Activated B cell treated with CpG ODN at 0.5 μM for 24 hours (primary cell): Measurements from ENCODE around the gene DAPK1. TPM values are rescaled to one million over a fixed set of nuclear protein-coding genes. Genes with fewer than 3 reads are reported as not detected.

Source experiments
- ATAC-seq: fragments of 200-7000 bp; cut with Tn5 transposase; one replicate; pipeline ENCODE4 v1.10.0; 2021; ENCODE audit warnings: low read depth, mild to moderate bottlenecking, moderate library complexity
- CTCF ChIA-PET: fragments of 350-600 bp; sonication (Branson Sonifier 250); formaldehyde crosslinking; loops from one replicate; lab custom pipeline; 2021; ENCODE audit warnings: antibody characterized with exemption; lab: Charles Lee
- POLR2A ChIA-PET: fragments of 350-600 bp; sonication (Branson Sonifier 250); formaldehyde crosslinking; loops from one replicate; lab custom pipeline; 2021; ENCODE audit warnings: antibody characterized with exemption; lab: Charles Lee
- DNase-seq: peaks from one replicate; pipeline ENCODE4 v3.0.0; 2022
- H3K27ac Mint-ChIP-seq: one replicate; pipeline ENCODE4 v1.8.0; 2020; ENCODE audit warnings: mixed read lengths
- H3K27me3 Mint-ChIP-seq: one replicate; pipeline ENCODE4 v1.8.0; 2021; ENCODE audit warnings: mixed read lengths
- H3K36me3 Mint-ChIP-seq: one replicate; pipeline ENCODE4 v1.8.0; 2021; ENCODE audit warnings: low read depth, mixed read lengths
- H3K4me1 Mint-ChIP-seq: one replicate; pipeline ENCODE4 v1.8.0; 2021; ENCODE audit warnings: mixed read lengths
- H3K4me3 Mint-ChIP-seq: one replicate; pipeline ENCODE4 v1.8.0; 2020; ENCODE audit warnings: mild to moderate bottlenecking, mixed read lengths
- H3K9me3 Mint-ChIP-seq: one replicate; pipeline ENCODE4 v1.8.0; 2020; ENCODE audit warnings: mixed read lengths
- intact Hi-C: fragments of 100-400 bp; cut with micrococcal nuclease; formaldehyde crosslinking; loops from one replicate; pipeline ENCODE4 v1.15.1; 2024
- total RNA-seq: library from RNA; stranded (reverse); gene quantifications from 2 replicates; pipeline ENCODE4 v1.2.3, GENCODE V29; 2022
- TF ChIP-seq, protein P1 (sequence below): fragments of 200-600 bp; IDR thresholded peaks from one replicate; pipeline ENCODE4 v1.8.0; 2022; ENCODE audit warnings: antibody characterized with exemption, mild to moderate bottlenecking

DAPK1 gene
- total RNA-seq, 1 donor from 2014 or later, result 1.0 TPM

DNA sequence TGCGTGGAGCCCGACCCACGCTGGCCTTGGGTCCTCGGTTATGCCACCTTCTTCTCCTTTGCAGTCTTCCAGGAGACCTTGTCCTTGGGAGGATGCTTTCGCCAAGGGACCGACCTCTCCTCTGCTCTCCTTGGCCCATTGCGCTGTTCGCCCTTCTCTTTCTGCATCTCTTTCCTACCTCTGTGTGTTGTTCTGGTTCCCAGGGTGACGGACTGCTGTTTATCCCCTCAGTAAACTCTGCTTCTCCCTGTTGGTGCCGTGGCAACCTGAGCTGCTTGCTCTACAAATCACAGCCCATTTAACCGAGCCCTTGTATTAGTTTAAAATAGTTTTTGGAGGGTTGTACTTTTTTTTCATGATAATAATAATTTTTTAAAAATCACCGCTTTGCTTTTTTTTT lies 97.9 kb downstream of the DAPK1 start:
- Mint-ChIP-seq H3K9me3 (no peaks in the 10 kb centered on the region), H3K4me3 (no peak overlapping the region), H3K27me3 (no peaks in the 10 kb centered on the region), H3K4me1 (no peaks in the 10 kb centered on the region), H3K36me3 (no peaks in the 10 kb centered on the region), H3K27ac (no peak overlapping the region)
- DNase-seq (no peak), ATAC-seq (no peak)
- TF ChIP-seq, protein P1, sequence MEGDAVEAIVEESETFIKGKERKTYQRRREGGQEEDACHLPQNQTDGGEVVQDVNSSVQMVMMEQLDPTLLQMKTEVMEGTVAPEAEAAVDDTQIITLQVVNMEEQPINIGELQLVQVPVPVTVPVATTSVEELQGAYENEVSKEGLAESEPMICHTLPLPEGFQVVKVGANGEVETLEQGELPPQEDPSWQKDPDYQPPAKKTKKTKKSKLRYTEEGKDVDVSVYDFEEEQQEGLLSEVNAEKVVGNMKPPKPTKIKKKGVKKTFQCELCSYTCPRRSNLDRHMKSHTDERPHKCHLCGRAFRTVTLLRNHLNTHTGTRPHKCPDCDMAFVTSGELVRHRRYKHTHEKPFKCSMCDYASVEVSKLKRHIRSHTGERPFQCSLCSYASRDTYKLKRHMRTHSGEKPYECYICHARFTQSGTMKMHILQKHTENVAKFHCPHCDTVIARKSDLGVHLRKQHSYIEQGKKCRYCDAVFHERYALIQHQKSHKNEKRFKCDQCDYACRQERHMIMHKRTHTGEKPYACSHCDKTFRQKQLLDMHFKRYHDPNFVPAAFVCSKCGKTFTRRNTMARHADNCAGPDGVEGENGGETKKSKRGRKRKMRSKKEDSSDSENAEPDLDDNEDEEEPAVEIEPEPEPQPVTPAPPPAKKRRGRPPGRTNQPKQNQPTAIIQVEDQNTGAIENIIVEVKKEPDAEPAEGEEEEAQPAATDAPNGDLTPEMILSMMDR, result no peak
- intact Hi-C loops, result no loop called here
- ChIA-PET CTCF (no interaction called here), POLR2A (no interaction called here)

DNA sequence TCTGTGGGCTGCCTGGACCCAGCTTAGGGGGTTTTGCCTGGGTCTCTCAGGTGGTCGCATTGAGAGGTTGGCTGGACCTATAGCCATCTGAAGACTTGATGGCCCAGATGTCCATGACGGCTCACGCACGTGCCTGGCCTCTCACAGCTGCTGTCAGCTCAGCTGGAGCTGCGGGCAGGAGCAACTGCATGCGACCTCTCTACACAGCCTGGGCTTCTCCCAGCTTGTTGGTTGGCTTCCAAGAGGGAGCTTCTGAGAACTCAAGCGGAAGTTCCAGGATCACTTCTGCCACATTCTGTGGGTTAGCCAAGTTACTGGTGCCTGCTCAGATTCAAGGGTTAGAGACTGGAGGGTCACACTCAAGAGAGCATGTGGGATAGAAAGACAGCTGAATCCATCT lies 99.2 kb downstream of the DAPK1 start:
- CTCF ChIA-PET, result no interaction called here
- no peaks in the 10 kb centered on the region for H3K9me3 Mint-ChIP-seq
- intact Hi-C loops, result no loop called here
- POLR2A ChIA-PET, result no interaction called here
- peaks cover 1% of the 10 kb centered on the region for H3K27me3 Mint-ChIP-seq
- no peak overlapping the region for H3K4me3 Mint-ChIP-seq
- ATAC-seq, result no peak
- H3K27ac Mint-ChIP-seq, result no peak overlapping the region
- H3K36me3 Mint-ChIP-seq, result no peaks in the 10 kb centered on the region
- TF ChIP-seq, protein P1, result no peak
- H3K4me1 Mint-ChIP-seq, result no peaks in the 10 kb centered on the region
- DNase-seq, result no peak

DNA sequence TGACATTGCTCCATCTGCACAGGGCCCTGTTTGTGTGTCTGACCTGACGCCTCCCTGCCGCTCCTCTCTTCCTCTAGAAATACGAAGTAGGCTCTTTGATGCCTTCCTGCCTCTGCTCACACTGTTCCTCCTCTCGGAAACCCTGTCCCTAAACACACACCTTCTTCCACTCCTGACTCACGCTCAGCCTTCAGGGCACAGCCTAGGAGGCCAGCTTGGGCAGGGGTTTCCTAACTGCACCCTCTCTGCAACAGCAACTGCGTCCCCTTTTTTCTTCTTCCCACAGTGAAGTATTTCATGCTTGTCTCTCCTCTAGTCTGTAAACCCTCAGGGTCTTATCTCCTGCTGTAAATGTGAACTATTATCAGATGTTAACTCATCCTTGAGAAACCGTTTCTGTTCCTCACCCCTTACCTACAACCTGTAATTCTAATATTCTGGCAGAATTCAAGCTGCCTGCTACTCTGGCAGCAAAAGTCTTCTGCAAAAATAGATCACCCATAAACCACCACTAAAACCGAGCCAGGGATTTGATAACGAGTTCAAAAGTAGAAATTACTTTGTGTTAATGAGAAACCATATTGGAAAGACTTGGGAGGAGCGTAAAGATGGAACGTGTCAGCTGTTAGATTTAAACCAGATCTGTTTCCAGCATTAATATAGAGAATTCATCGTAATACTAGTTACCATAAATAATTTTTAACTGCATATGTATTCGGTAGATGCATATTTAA lies 100.2 kb downstream of the DAPK1 start:
- no peak for ATAC-seq
- no peaks in the 10 kb centered on the region for H3K9me3 Mint-ChIP-seq
- TF ChIP-seq, protein P1, result no peak
- no peak overlapping the region for H3K27ac Mint-ChIP-seq
- intact Hi-C loops, result no loop called here
- no peak overlapping the region for H3K4me3 Mint-ChIP-seq
- H3K4me1 Mint-ChIP-seq, result no peaks in the 10 kb centered on the region
- H3K27me3 Mint-ChIP-seq, result peaks cover 2% of the 10 kb centered on the region
- no peaks in the 10 kb centered on the region for H3K36me3 Mint-ChIP-seq
- DNase-seq, result no peak
- CTCF ChIA-PET, result no interaction called here
- POLR2A ChIA-PET, result no interaction called here

DNA sequence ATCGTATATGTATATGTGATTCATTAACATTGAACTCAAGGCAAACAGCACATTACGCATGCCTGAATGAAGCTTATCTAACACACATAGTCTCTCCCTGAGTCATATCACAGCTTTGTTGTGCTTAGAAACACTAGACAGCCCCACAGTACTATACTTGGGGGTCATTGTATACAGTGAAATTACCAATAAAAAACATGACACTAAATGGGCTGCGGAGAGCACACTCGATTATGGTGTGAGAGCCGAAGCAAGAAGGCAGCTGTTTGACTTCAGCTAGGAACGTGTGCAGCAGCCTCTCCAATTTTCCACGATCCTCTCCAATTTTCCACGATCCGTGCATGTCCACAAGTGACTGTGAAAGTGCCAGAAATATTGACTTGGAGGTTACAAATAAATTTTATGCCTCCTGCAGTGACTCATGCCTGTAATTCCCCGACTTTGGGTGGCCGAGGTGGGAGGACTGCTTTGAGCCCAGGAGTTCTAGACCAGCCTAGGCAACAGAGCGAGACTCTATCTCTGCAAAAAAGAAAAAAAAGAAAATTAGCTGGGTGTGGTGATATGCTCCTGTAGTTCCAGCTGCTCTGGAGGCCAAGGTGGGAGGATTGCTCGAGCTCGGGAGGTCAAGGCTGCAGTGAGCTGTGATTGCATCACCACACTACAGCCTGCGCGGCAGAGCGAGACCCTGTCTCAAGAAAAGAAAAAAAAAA lies 102.4 kb downstream of the DAPK1 start:
- Mint-ChIP-seq H3K27me3 (peaks cover 6% of the 10 kb centered on the region), H3K4me3 (no peak overlapping the region), H3K4me1 (no peaks in the 10 kb centered on the region), H3K27ac (no peak overlapping the region), H3K36me3 (no peaks in the 10 kb centered on the region), H3K9me3 (no peaks in the 10 kb centered on the region)
- POLR2A ChIA-PET, result no interaction called here
- TF ChIP-seq, protein P1, result no peak
- intact Hi-C loops, result no loop called here
- DNase-seq, result no peak
- no peak for ATAC-seq
- CTCF ChIA-PET, result no interaction called here

DNA sequence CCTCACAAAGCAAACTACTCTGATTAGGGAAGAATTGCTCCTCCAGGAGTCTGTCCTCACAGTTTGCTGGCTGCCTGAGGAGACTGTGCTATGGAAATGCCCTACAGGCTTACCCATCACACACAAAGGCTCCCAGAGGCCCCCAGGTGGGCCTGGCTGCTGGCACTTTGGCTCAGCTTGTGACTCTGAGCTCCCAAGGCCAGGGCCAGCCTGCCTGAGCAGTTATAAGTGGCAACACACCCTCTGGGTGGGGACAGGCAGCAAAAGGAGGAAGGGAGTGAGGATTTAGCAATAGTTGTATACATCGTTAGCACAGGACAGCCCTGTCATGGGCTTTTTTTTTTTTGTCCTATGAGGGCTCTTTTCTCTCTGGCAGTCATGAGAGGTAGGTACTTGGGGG lies 103.5 kb downstream of the DAPK1 start:
- H3K4me1 Mint-ChIP-seq, result no peaks in the 10 kb centered on the region
- DNase-seq (no peak), ATAC-seq (no peak)
- TF ChIP-seq, protein P1, result no peak
- intact Hi-C loops, result no loop called here
- ChIA-PET CTCF (no interaction called here), POLR2A (no interaction called here)
- H3K27ac Mint-ChIP-seq, result no peak overlapping the region
- H3K27me3 Mint-ChIP-seq, result peaks cover 6% of the 10 kb centered on the region
- no peak overlapping the region for H3K4me3 Mint-ChIP-seq
- no peaks in the 10 kb centered on the region for H3K9me3 Mint-ChIP-seq
- H3K36me3 Mint-ChIP-seq, result no peaks in the 10 kb centered on the region
